NCI-H146 treated with DMSO at 0.1 percent for 48 hours (cell line): ENCODE results near the gene VWA8.
"Not testable (repeated sequence)": the region's sequence is repeated elsewhere in the genome, so short reads cannot be mapped to it uniquely, and the experiment has no call there.

ENCODE experiments used
- DNase-seq: peaks from one replicate; lab custom pipeline; 2025; ENCODE audit not compliant: unreplicated experiment; lab: John Stamatoyannopoulos, UW

VWA8 gene

GRCh38 chr13:41858780-41859179 lies 102.1 kb downstream of the VWA8 start:
- no peak for DNase-seq

- no peak for DNase-seq
Measured at GRCh38 chr13:41854758-41855157, 106.2 kb downstream of the VWA8 start.

- DNase-seq, result no peak
Measured at GRCh38 chr13:41851351-41851750, 109.6 kb downstream of the VWA8 start.

- no peak for DNase-seq
Measured at GRCh38 chr13:41848435-41849255, 112.3 kb downstream of the VWA8 start.

- no peak for DNase-seq
Measured at GRCh38 chr13:41847216-41847615, 113.7 kb downstream of the VWA8 start.

- DNase-seq, result no peak
Measured at GRCh38 chr13:41842036-41842620, 118.8 kb downstream of the VWA8 start.

- no peak for DNase-seq
Measured at GRCh38 chr13:41837629-41838028, 123.3 kb downstream of the VWA8 start.

GRCh38 chr13:41835871-41836270 lies 125.0 kb downstream of the VWA8 start:
- DNase-seq, result no peak

- not testable (repeated sequence) for DNase-seq
Measured at GRCh38 chr13:41834697-41835096, 126.2 kb downstream of the VWA8 start.

GRCh38 chr13:41833831-41834230 lies 127.1 kb downstream of the VWA8 start:
- DNase-seq, result no peak

GRCh38 chr13:41833201-41833600 lies 127.7 kb downstream of the VWA8 start:
- no peak for DNase-seq

- no peak for DNase-seq
Measured at GRCh38 chr13:41827507-41828213, 133.2 kb downstream of the VWA8 start.

GRCh38 chr13:41825691-41826090 lies 135.2 kb downstream of the VWA8 start:
- no peak for DNase-seq

GRCh38 chr13:41823476-41823875 lies 137.4 kb downstream of the VWA8 start:
- DNase-seq, result no peak

GRCh38 chr13:41822560-41822959 lies 138.3 kb downstream of the VWA8 start:
- no peak for DNase-seq

- DNase-seq, result no peak
Measured at GRCh38 chr13:41821238-41821594, 139.7 kb downstream of the VWA8 start.

GRCh38 chr13:41820581-41821237 lies 140.2 kb downstream of the VWA8 start:
- DNase-seq, result no peak

GRCh38 chr13:41816057-41816456 lies 144.9 kb downstream of the VWA8 start:
- DNase-seq, result no peak

- DNase-seq, result no peak
Measured at GRCh38 chr13:41813426-41813825, 147.5 kb downstream of the VWA8 start.

GRCh38 chr13:41812851-41813250 lies 148.1 kb downstream of the VWA8 start:
- no peak for DNase-seq

GRCh38 chr13:41812237-41812636 lies 148.7 kb downstream of the VWA8 start:
- DNase-seq, result no peak

- no peak for DNase-seq
Measured at GRCh38 chr13:41811588-41812021, 149.3 kb downstream of the VWA8 start.
